ENCODE results near the gene UNC5CL. TPM values are rescaled to one million over a fixed set of nuclear protein-coding genes. Genes with fewer than 3 reads are reported as not detected.
A peak's percentile ranks its signal among the peaks of the same experiment; 100 is the strongest.

The UNC5CL gene
- total and polyA plus RNA-seq, 9 of the 15 experiments (the other 6 are each of a cell fraction or from before 2014, with no cell fraction given) = 0.07 to 1.8 (median 0.62) TPM; not detected in 1

DNA sequence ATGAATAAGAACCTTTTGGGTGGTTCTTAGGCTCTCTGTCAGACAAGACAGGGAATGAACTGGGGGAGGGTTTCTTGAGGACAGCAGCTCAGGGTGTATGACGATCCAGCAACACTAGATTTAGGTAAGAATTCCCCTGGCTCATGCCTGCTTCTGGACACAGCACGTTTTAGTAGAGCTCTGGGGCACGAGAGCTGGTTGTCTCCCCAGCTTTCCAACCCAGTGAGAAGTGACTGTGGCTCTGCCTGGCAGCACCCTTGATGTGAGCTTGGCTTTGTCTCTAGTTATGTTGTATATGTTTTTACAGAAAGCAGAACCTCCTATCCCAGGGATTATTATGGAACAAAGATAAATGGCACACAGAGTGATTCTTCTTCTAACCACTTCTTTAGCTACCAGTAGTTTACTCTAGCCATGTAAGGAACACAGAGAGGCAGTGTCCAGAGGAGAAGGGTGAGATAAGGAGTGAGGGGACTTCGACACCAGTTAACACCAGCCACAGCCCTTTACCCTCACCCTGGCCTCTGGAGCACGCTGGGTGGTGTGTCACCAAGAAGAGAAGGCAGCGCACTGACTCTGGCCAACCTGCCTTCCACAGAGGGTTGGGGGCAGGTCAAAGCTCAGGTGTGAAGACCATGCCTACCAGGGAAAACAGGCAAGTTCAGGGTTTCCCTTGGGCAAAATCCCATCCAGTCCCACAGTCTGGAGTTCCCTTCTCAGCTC, 17.9 kb upstream of the UNC5CL start:
- no peaks in the 10 kb centered on the region for H3K79me2 ChIP-seq (ENCODE audit: control insufficient read depth, insufficient read depth, low read length)
- H3K4me1 ChIP-seq (replicated peaks in 1 of 2; ENCODE audit: control insufficient read depth in 2 of 2, insufficient read depth in 2 of 2, low read length in 2 of 2) = peaks cover 9 to 27% of the 10 kb centered on the region in 2 experiments; a peak in 4 of 5 replicates
- no peaks in the 10 kb centered on the region for H3K9me3 ChIP-seq (replicated peaks; ENCODE audit: control insufficient read depth, insufficient read depth, low read depth, low read length)
- CTCF ChIA-PET (ENCODE audit: low intra/inter-chr PET ratio) = interaction anchor here (1.3 kb wide), 1 partner anchor 14 kb away, joined by 4 read pairs; no protein-coding TSS in a partner anchor
- WGBS (ENCODE audit: insufficient coverage, low coverage, missing lambda C conversion rate) = 42% methylated on average over 6 of the region's 6 CpGs
- H3K4me3 ChIP-seq = no peak overlapping the region
- H3K36me3 ChIP-seq (ENCODE audit: control insufficient read depth, insufficient read depth, low read length) = no peaks in the 10 kb centered on the region
- H4K20me1 ChIP-seq (replicated peaks; ENCODE audit: control insufficient read depth, insufficient read depth, low read length) = no peaks in the 10 kb centered on the region
- TF ChIP-seq HNRNPH1 (optimal IDR thresholded peaks at IDR 0.05; ENCODE audit: low read depth, low read length) (no peak), EHMT2 (IDR thresholded peaks at IDR 0.05) (no peak), ZNF507 (tag; conservative IDR thresholded peaks at IDR 0.05) (no peak), RBM17 (IDR thresholded peaks at IDR 0.05; ENCODE audit: borderline replicate concordance, low read depth, low read length) (no peak), NR2C1 (IDR thresholded peaks at IDR 0.05) (no peak), NR2C1 (tag; IDR thresholded peaks at IDR 0.05) (no peak), JUNB (CRISPR knock-in tag; conservative IDR thresholded peaks at IDR 0.05) (0 out of 2 replicates have a peak, but pooled peaks have one; percentile 1), WHSC1 (IDR thresholded peaks at IDR 0.05; ENCODE audit: low read length) (no peak)
- TF ChIP-seq, protein P1, sequence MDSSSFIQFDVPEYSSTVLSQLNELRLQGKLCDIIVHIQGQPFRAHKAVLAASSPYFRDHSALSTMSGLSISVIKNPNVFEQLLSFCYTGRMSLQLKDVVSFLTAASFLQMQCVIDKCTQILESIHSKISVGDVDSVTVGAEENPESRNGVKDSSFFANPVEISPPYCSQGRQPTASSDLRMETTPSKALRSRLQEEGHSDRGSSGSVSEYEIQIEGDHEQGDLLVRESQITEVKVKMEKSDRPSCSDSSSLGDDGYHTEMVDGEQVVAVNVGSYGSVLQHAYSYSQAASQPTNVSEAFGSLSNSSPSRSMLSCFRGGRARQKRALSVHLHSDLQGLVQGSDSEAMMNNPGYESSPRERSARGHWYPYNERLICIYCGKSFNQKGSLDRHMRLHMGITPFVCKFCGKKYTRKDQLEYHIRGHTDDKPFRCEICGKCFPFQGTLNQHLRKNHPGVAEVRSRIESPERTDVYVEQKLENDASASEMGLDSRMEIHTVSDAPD (CRISPR knock-in tag; IDR thresholded peaks at IDR 0.05) = no peak
- TF ChIP-seq, protein P2, sequence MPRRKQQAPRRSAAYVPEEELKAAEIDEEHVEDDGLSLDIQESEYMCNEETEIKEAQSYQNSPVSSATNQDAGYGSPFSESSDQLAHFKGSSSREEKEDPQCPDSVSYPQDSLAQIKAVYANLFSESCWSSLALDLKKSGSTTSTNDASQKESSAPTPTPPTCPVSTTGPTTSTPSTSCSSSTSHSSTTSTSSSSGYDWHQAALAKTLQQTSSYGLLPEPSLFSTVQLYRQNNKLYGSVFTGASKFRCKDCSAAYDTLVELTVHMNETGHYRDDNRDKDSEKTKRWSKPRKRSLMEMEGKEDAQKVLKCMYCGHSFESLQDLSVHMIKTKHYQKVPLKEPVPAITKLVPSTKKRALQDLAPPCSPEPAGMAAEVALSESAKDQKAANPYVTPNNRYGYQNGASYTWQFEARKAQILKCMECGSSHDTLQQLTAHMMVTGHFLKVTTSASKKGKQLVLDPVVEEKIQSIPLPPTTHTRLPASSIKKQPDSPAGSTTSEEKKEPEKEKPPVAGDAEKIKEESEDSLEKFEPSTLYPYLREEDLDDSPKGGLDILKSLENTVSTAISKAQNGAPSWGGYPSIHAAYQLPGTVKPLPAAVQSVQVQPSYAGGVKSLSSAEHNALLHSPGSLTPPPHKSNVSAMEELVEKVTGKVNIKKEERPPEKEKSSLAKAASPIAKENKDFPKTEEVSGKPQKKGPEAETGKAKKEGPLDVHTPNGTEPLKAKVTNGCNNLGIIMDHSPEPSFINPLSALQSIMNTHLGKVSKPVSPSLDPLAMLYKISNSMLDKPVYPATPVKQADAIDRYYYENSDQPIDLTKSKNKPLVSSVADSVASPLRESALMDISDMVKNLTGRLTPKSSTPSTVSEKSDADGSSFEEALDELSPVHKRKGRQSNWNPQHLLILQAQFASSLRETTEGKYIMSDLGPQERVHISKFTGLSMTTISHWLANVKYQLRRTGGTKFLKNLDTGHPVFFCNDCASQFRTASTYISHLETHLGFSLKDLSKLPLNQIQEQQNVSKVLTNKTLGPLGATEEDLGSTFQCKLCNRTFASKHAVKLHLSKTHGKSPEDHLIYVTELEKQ (CRISPR knock-in tag; IDR thresholded peaks at IDR 0.05) = no peak
- TF ChIP-seq, protein P3, sequence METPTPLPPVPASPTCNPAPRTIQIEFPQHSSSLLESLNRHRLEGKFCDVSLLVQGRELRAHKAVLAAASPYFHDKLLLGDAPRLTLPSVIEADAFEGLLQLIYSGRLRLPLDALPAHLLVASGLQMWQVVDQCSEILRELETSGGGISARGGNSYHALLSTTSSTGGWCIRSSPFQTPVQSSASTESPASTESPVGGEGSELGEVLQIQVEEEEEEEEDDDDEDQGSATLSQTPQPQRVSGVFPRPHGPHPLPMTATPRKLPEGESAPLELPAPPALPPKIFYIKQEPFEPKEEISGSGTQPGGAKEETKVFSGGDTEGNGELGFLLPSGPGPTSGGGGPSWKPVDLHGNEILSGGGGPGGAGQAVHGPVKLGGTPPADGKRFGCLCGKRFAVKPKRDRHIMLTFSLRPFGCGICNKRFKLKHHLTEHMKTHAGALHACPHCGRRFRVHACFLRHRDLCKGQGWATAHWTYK (CRISPR knock-in tag; IDR thresholded peaks at IDR 0.05) = 0 out of 2 replicates have a peak, but pooled peaks have one; percentile 41
- no peak overlapping the region; a peak in 1 of 4 replicates for H3K9ac ChIP-seq (ENCODE audit: insufficient read depth in 1 of 2, low read depth in 2 of 2, low read length in 2 of 2)
- DNase-seq (ENCODE audit: extremely low read depth in 1 of 4, low spot score in 3 of 4) = peak in 1 of 4 experiments; percentile 6
- no peak for ATAC-seq
- no peak for FAIRE-seq
- in situ Hi-C loops (cut with MboI) (no loop called here), intact Hi-C loops (cut with micrococcal nuclease) (no loop called here)
- no TSS peak for BruUV-seq (replicated peaks)
- POLR2A ChIA-PET = interaction anchor here (0.9 to 2.9 kb wide), 5 partner anchors 11 to 1170 kb away, joined by 3 to 11 read pairs (median 3); partner anchors contain the start of gene TSPO2
- no peak overlapping the region for H3K27ac ChIP-seq (ENCODE audit: extremely low read depth, low read depth, low read length)
- no peak overlapping the region for H2AFZ ChIP-seq (ENCODE audit: low read depth, low read length)
- no peaks in the 10 kb centered on the region for H3K27me3 ChIP-seq (ENCODE audit: control insufficient read depth in 2 of 2, insufficient read depth in 2 of 2, low read length in 2 of 2)
- H3K4me2 ChIP-seq (ENCODE audit: insufficient read depth, low read length) = no peak overlapping the region; the same call in 1 of the 2 replicates
- H3K9me1 ChIP-seq (ENCODE audit: control insufficient read depth, insufficient read depth, low read length) = no peaks in the 10 kb centered on the region

All from K562 (cell line).